B cell (primary cell): ENCODE results near the gene NHS. TPM values are rescaled to one million over a fixed set of nuclear protein-coding genes. Genes with fewer than 3 reads are reported as not detected.

Experiments used
- ATAC-seq: fragments of 200-7000 bp; cut with Tn5 transposase; one replicate; pipeline ENCODE4 v1.10.0; 2021; ENCODE audit warnings: low read depth, mild to moderate bottlenecking, moderate number of reproducible peaks, moderate library complexity
- CTCF ChIA-PET: fragments of 350-600 bp; sonication (Branson Sonifier 250); formaldehyde crosslinking; loops from one replicate; lab custom pipeline; 2021; ENCODE audit warnings: antibody characterized with exemption, inconsistent platforms; lab: Charles Lee
- POLR2A ChIA-PET: fragments of 350-600 bp; sonication (Branson Sonifier 250); formaldehyde crosslinking; loops from one replicate; lab custom pipeline; 2021; ENCODE audit warnings: antibody characterized with exemption; lab: Charles Lee
- DNase-seq: peaks from one replicate; pipeline ENCODE4 v3.0.0; 2013
- H2AFZ ChIP-seq: 2 replicates; pipeline ENCODE4 v1.6.1; 2012; ENCODE audit warnings: mild to moderate bottlenecking, low read depth, low read length; ENCODE audit not compliant: insufficient read depth, poor library complexity, severe bottlenecking
- H3K27ac ChIP-seq, 2 donors: 1 replicate in 1 of 2; 2 replicates in 1 of 2; pipeline ENCODE4 v1.5.1; 2012 to 2013; ENCODE audit warnings: low read length in 2 of 2, mild to moderate bottlenecking in 2 of 2, moderate library complexity in 1 of 2
- H3K27me3 ChIP-seq, 4 experiments: fragments of 200-600 bp in 1 of 4; sonication (generic) in 1 of 4; replicated peaks in 1 of 4; 1 replicate in 2 of 4; 2 replicates in 2 of 4; pipeline versions ENCODE4 v1.6.1 to v1.7.0; 2013 to 2016; ENCODE audit warnings: low read length in 3 of 4, mild to moderate bottlenecking in 2 of 4, mixed read lengths in 1 of 4, moderate library complexity in 1 of 4; ENCODE audit not compliant: insufficient read depth in 4 of 4, control insufficient read depth in 3 of 4; ENCODE audit errors: control extremely low read depth in 1 of 4
- H3K36me3 ChIP-seq, 2 experiments: replicated peaks in 1 of 2; 1 replicate in 1 of 2; 2 replicates in 1 of 2; pipeline versions ENCODE4 v1.6.1 to v1.7.1; 2013; ENCODE audit warnings: low read length in 1 of 2; ENCODE audit not compliant: insufficient read depth in 2 of 2, control insufficient read depth in 1 of 2; ENCODE audit errors: control extremely low read depth in 1 of 2, extremely low read depth in 1 of 2
- H3K4me1 ChIP-seq, 2 donors: fragments of 200-600 bp in 1 of 2; sonication (generic) in 1 of 2; 1 replicate in 1 of 2; 2 replicates in 1 of 2; pipeline versions ENCODE4 v1.5.1 to v1.6.1; 2013 to 2017; ENCODE audit warnings: low read length in 2 of 2; ENCODE audit not compliant: control insufficient read depth in 2 of 2, insufficient read depth in 2 of 2
- H3K4me2 ChIP-seq: replicated peaks from 2 replicates; pipeline ENCODE3; 2012; ENCODE audit warnings: mild to moderate bottlenecking, low read depth, low read length; ENCODE audit not compliant: poor library complexity, severe bottlenecking
- H3K4me3 ChIP-seq, 5 experiments: fragments of 200-600 bp in 1 of 5; sonication (generic) in 1 of 5; 1 replicate in 3 of 5; 2 replicates in 2 of 5; pipeline versions ENCODE4 v1.5.1 to v1.7.0; 2011 to 2016; ENCODE audit warnings: low read length in 4 of 5, mild to moderate bottlenecking in 4 of 5, low read depth in 2 of 5, control low read depth in 1 of 5, moderate library complexity in 1 of 5; ENCODE audit not compliant: insufficient read depth in 1 of 5; ENCODE audit errors: control extremely low read depth in 1 of 5, extremely low read depth in 1 of 5
- H3K79me2 ChIP-seq: fragments of 200-600 bp; sonication (generic); one replicate; pipeline ENCODE4 v1.6.0; 2016; ENCODE audit warnings: low read length; ENCODE audit not compliant: control insufficient read depth, insufficient read depth
- H3K9ac ChIP-seq: fragments of 200-600 bp; sonication (generic); 2 replicates; pipeline ENCODE4 v1.6.1; 2017; ENCODE audit warnings: mild to moderate bottlenecking, low read length, moderate library complexity
- H3K9me3 ChIP-seq, 3 donors: one replicate each; pipeline versions ENCODE4 v1.6.1 to v1.7.1; 2013; ENCODE audit warnings: low read length in 2 of 3; ENCODE audit not compliant: control insufficient read depth in 2 of 3, insufficient read depth in 1 of 3; ENCODE audit errors: control extremely low read depth in 1 of 3
- H4K20me1 ChIP-seq: 2 replicates; pipeline ENCODE4 v1.6.0; 2012; ENCODE audit warnings: mild to moderate bottlenecking, low read length; ENCODE audit not compliant: insufficient read depth, control insufficient read depth, poor library complexity, severe bottlenecking
- H3K27ac Mint-ChIP-seq: one replicate; pipeline ENCODE4 v1.8.0; 2021; ENCODE audit warnings: mixed read lengths
- H3K27me3 Mint-ChIP-seq: one replicate; pipeline ENCODE4 v1.8.0; 2021; ENCODE audit warnings: mixed read lengths
- H3K4me1 Mint-ChIP-seq: one replicate; pipeline ENCODE4 v1.8.0; 2021; ENCODE audit warnings: mixed read lengths
- H3K4me3 Mint-ChIP-seq: one replicate; pipeline ENCODE4 v1.8.0; 2021; ENCODE audit warnings: mixed read lengths
- H3K9me3 Mint-ChIP-seq: one replicate; pipeline ENCODE4 v1.8.0; 2022; ENCODE audit warnings: mixed read lengths; ENCODE audit not compliant: insufficient read depth
- EZH2 ChIP-seq: IDR thresholded peaks from 2 replicates; pipeline ENCODE4 v1.6.1; 2012; ENCODE audit warnings: borderline replicate concordance, low read depth, mild to moderate bottlenecking, moderate library complexity, low read length; ENCODE audit not compliant: insufficient read depth, poor library complexity, severe bottlenecking
- WGBS: methylation state at CpG from one replicate; pipeline ENCODE4 v1.1.5; 2013; ENCODE audit warnings: missing lambda C conversion rate; ENCODE audit not compliant: insufficient coverage; 5-methylcytosine and 5-hydroxymethylcytosine counted together
- intact Hi-C: fragments of 100-400 bp; cut with micrococcal nuclease; formaldehyde crosslinking; loops from one replicate; pipeline ENCODE4 v1.10.0; 2022
- polyA plus RNA-seq: library from polyadenylated mRNA; depleted of rRNA; stranded (reverse); fragments of >200 nt; gene quantifications from 2 replicates; pipeline ENCODE4 v1.2.3, GENCODE V29; 2012
- total RNA-seq, 2 donors: library from RNA; stranded (reverse); fragments of 120-200 nt in 1 of 2; gene quantifications; 1 replicate in 1 of 2; 2 replicates in 1 of 2; pipeline versions ENCODE4 v1.2.3 to v1.2.4, GENCODE V29; 2013 to 2022
- TF ChIP-seq, protein P1 (sequence below): fragments of 200-600 bp; IDR thresholded peaks from one replicate; pipeline ENCODE4 v1.8.0; 2022; ENCODE audit warnings: antibody characterized with exemption, mild to moderate bottlenecking

Gene NHS
- total and polyA plus RNA-seq, 2 donors (not counting 1 experiment from before 2014, with no cell fraction given), result not detected

DNA sequence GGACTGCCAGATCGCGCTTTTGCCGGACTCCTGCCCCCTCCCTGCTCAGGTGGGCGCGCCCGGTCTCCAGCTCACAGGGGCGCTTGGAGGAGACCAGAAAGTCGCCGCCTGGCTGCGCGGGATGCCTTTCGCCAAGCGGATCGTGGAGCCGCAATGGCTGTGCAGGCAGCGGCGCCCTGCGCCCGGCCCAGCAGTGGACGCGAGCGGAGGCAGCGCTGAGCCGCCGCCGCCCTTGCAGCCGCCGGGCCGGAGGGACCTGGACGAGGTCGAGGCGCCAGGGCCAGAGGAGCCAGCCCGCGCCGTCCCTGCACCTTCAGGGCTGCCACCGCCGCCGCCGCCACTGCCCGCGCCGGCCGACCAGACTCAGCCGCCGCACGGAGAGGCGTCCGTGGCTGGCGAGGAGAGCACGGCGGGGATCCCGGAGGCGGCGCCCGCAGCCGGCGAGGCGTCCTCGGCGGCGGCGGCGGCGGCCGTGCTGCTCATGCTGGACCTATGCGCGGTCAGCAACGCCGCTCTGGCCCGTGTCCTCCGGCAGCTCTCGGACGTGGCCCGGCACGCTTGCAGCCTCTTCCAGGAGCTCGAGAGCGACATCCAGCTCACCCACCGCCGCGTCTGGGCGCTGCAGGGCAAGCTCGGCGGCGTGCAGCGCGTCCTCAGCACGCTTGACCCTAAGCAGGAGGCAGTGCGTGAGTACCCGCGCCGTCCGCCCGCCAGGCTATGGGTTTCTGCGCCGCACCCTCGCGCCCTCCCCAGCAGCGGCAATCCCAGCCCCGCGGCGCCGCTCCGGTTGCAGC lies 834 bp downstream of the NHS start:
- DNase-seq, result no peak
- WGBS, result 6% methylated on average over 70 of the region's 103 CpGs
- TF ChIP-seq EZH2, result no peak
- TF ChIP-seq, protein P1, sequence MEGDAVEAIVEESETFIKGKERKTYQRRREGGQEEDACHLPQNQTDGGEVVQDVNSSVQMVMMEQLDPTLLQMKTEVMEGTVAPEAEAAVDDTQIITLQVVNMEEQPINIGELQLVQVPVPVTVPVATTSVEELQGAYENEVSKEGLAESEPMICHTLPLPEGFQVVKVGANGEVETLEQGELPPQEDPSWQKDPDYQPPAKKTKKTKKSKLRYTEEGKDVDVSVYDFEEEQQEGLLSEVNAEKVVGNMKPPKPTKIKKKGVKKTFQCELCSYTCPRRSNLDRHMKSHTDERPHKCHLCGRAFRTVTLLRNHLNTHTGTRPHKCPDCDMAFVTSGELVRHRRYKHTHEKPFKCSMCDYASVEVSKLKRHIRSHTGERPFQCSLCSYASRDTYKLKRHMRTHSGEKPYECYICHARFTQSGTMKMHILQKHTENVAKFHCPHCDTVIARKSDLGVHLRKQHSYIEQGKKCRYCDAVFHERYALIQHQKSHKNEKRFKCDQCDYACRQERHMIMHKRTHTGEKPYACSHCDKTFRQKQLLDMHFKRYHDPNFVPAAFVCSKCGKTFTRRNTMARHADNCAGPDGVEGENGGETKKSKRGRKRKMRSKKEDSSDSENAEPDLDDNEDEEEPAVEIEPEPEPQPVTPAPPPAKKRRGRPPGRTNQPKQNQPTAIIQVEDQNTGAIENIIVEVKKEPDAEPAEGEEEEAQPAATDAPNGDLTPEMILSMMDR, result no peak
- no peak for ATAC-seq
- Histone ChIP-seq H3K9ac (no peak overlapping the region), H3K27me3 (peaks cover 0 to 14% (median 0%) of the 10 kb centered on the region in 4 experiments), H2AFZ (no peak overlapping the region), H3K79me2 (no peaks in the 10 kb centered on the region), H3K4me3 (no peak overlapping the region), H3K4me1 (no peaks in the 10 kb centered on the region), H3K4me2 (no peak overlapping the region), H3K36me3 (no peaks in the 10 kb centered on the region), H3K9me3 (peaks cover 0 to 3% (median 0%) of the 10 kb centered on the region in 3 donors), H4K20me1 (no peaks in the 10 kb centered on the region), H3K27ac (no peak overlapping the region)
- no peak overlapping the region for H3K4me3 Mint-ChIP-seq
- H3K27ac Mint-ChIP-seq, result no peak overlapping the region
- H3K27me3 Mint-ChIP-seq, result peaks cover 33% of the 10 kb centered on the region
- H3K9me3 Mint-ChIP-seq, result no peaks in the 10 kb centered on the region
- ChIA-PET CTCF (no interaction called here), POLR2A (no interaction called here)
- intact Hi-C loops, result no loop called here
- no peaks in the 10 kb centered on the region for H3K4me1 Mint-ChIP-seq

DNA sequence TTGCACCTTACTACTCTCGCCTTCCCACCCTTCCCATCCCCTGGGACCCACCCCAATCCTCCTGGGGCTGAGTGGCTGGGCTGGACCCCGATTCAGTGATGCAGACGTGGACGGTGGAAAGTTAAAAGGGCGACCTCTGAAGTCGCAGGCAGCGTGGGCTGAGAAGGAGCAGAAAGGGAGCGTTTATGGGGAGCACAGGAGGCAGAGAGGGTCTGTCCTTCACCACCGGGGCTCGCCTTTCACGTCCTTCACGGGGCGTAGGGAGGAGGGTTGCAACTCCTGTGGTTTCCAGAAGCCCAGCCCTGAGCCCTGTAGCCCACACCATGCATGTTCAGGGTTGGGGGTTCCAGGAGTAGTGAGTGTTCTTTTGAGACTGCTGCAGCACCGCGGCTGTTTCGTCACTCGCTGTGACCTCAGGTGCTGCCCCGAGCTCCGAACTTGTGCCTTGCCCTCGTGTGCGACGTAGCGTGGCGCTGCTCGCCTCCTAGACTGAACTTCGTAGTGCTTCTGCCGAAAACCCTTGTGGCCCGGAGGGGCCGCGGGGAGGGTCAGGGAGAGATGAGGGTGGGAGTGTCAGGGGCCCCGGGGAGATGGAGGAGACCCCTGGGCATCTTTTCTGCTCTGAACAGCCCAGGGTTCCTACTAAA lies 1.6 kb downstream of the NHS start:
- Histone ChIP-seq H2AFZ (no peak overlapping the region), H3K27me3 (peaks cover 0 to 14% (median 0%) of the 10 kb centered on the region in 4 experiments), H3K9me3 (peaks cover 0 to 3% (median 0%) of the 10 kb centered on the region in 3 donors), H3K4me2 (no peak overlapping the region), H3K27ac (no peak overlapping the region), H4K20me1 (no peaks in the 10 kb centered on the region), H3K4me1 (no peaks in the 10 kb centered on the region), H3K4me3 (no peak overlapping the region), H3K9ac (no peak overlapping the region), H3K79me2 (no peaks in the 10 kb centered on the region), H3K36me3 (no peaks in the 10 kb centered on the region)
- TF ChIP-seq, protein P1, result no peak
- no peak for TF ChIP-seq EZH2
- ChIA-PET POLR2A (no interaction called here), CTCF (no interaction called here)
- WGBS, result 4% methylated on average over 17 of the region's 31 CpGs
- intact Hi-C loops, result no loop called here
- no peaks in the 10 kb centered on the region for H3K9me3 Mint-ChIP-seq
- ATAC-seq, result no peak
- H3K4me3 Mint-ChIP-seq, result no peak overlapping the region
- H3K27me3 Mint-ChIP-seq, result peaks cover 33% of the 10 kb centered on the region
- no peak for DNase-seq
- no peaks in the 10 kb centered on the region for H3K4me1 Mint-ChIP-seq
- no peak overlapping the region for H3K27ac Mint-ChIP-seq
